ENCODE measurements around the gene CLEC4F. TPM values are rescaled to one million over a fixed set of nuclear protein-coding genes. Genes with fewer than 3 reads are reported as not detected.

Gene CLEC4F
- total and polyA plus RNA-seq, 2 of the 4 experiments (the other 2 are of a cell fraction), result not detected

DNA sequence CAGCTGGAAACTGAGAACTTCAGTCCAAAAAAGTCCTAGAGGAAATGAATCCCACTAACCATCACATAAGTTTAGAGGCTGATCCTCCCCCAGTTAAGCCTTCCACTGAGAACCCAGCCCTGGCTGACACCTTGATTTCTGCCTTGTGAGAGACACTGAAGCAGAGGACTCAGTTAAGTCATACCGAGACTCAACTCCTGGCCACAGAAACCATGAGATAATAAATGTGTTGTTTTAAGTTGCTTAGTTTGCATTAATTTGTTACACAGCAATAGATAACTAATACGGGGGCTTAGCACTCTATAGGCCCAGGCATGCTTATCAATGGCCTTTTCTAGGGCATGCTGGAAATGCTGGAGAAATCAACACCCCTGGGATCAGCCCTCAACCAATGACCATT is 49.0 kb downstream of the CLEC4F start:
- in situ Hi-C loops (cut with MboI; ENCODE audit: low sequenced_read_pairs), result no loop called here
- Histone ChIP-seq H2AK9ac (replicated peaks; ENCODE audit: low read depth, low read length, poor library complexity) (no peak overlapping the region), H2AFZ (replicated peaks; ENCODE audit: low read length, poor library complexity) (no peak overlapping the region), H3K9ac (ENCODE audit: low read depth, low read length) (no peak overlapping the region), H3K27me3 (ENCODE audit: control insufficient read depth, insufficient read depth, low read length) (peaks cover 35% of the 10 kb centered on the region), H3K27ac (ENCODE audit: insufficient read depth, low read length) (no peak overlapping the region), H3K4me2 (ENCODE audit: low read depth, low read length) (no peak overlapping the region), H2AK5ac (ENCODE audit: low read depth, low read length) (no peak overlapping the region), H2BK5ac (ENCODE audit: low read depth, low read length, poor library complexity, severe bottlenecking) (no peak overlapping the region), H3K9me1 (ENCODE audit: insufficient read depth, low read length) (peaks cover 2% of the 10 kb centered on the region; the same call in 1 of the 2 replicates), H4K5ac (ENCODE audit: low read depth, low read length) (no peak overlapping the region), H3K14ac (replicated peaks; ENCODE audit: low read depth, low read length) (no peak overlapping the region), H3K36me3 (ENCODE audit: control insufficient read depth, insufficient read depth, low read length) (no peaks in the 10 kb centered on the region), H3K79me1 (ENCODE audit: low read depth in 1 of 2, low read length in 2 of 2) (no peaks in the 10 kb centered on the region), H4K91ac (ENCODE audit: insufficient read depth, low read depth, low read length) (no peak overlapping the region), H3K4me3 (ENCODE audit: insufficient read depth, low read depth, low read length) (no peak overlapping the region), H2BK120ac (ENCODE audit: low read depth, low read length) (no peak overlapping the region), H3K4ac (ENCODE audit: low read depth, low read length) (no peak overlapping the region), H2BK15ac (ENCODE audit: low read depth, low read length) (no peak overlapping the region), H3K9me3 (ENCODE audit: control insufficient read depth, insufficient read depth, low read length) (no peaks in the 10 kb centered on the region), H2BK20ac (ENCODE audit: low read depth, low read length) (no peak overlapping the region), H3K18ac (ENCODE audit: low read depth, low read length) (no peak overlapping the region), H3K56ac (ENCODE audit: extremely low read depth, insufficient read depth, low read length) (no peak overlapping the region), H4K20me1 (ENCODE audit: insufficient read depth, low read length) (no peaks in the 10 kb centered on the region), H4K8ac (ENCODE audit: low read depth in 2 of 2, low read length in 2 of 2) (no peak overlapping the region), H3K4me1 (ENCODE audit: control insufficient read depth, insufficient read depth, low read length) (no peaks in the 10 kb centered on the region), H3K23ac (ENCODE audit: low read depth, low read length) (no peak overlapping the region)
- ChIA-PET CTCF (no interaction called here), POLR2A (ENCODE audit: unreplicated experiment) (no interaction called here)
- intact Hi-C loops (cut with micrococcal nuclease), result no loop called here
- ATAC-seq (ENCODE audit: low read depth), result no peak
- dilution Hi-C loops (cut with HindIII; ENCODE audit: low sequenced_read_pairs, unreplicated experiment), result no loop called here
- BruUV-seq (replicated peaks), result no TSS peak
- no CpG with 5 or more reads among the region's 2 CpGs for WGBS, 2 experiments (ENCODE audit: extremely low coverage in 2 of 2, insufficient read length in 1 of 2)
- no peak for DNase-seq
- TF ChIP-seq RFX5 (IDR thresholded peaks at IDR 0.05; ENCODE audit: low read depth, low read length) (no peak), MAZ (IDR thresholded peaks at IDR 0.05; ENCODE audit: borderline replicate concordance, low read depth, low read length) (no peak), BHLHE40 (IDR thresholded peaks at IDR 0.05; ENCODE audit: low read depth, low read length) (no peak), NFE2L2 (IDR thresholded peaks at IDR 0.05; ENCODE audit: low read depth, low read length) (no peak), RAD21 (IDR thresholded peaks at IDR 0.05; ENCODE audit: low read length) (no peak), SMC3 (IDR thresholded peaks at IDR 0.05; ENCODE audit: low read depth, low read length) (no peak), MXI1 (IDR thresholded peaks at IDR 0.05; ENCODE audit: borderline replicate concordance, low read depth, low read length) (no peak), CHD1 (IDR thresholded peaks at IDR 0.05; ENCODE audit: low read depth, low read length) (no peak), RCOR1 (IDR thresholded peaks at IDR 0.05; ENCODE audit: insufficient replicate concordance, low read length) (no peak), CEBPB (IDR thresholded peaks at IDR 0.05; ENCODE audit: low read depth, low read length) (no peak), MAFK (IDR thresholded peaks at IDR 0.05; ENCODE audit: low read depth, low read length) (no peak), FOS (IDR thresholded peaks at IDR 0.05; ENCODE audit: low read depth, low read length) (no peak), POLR2A (IDR thresholded peaks at IDR 0.05; ENCODE audit: low read depth, low read length) (no peak)
- TF ChIP-seq, protein P1, sequence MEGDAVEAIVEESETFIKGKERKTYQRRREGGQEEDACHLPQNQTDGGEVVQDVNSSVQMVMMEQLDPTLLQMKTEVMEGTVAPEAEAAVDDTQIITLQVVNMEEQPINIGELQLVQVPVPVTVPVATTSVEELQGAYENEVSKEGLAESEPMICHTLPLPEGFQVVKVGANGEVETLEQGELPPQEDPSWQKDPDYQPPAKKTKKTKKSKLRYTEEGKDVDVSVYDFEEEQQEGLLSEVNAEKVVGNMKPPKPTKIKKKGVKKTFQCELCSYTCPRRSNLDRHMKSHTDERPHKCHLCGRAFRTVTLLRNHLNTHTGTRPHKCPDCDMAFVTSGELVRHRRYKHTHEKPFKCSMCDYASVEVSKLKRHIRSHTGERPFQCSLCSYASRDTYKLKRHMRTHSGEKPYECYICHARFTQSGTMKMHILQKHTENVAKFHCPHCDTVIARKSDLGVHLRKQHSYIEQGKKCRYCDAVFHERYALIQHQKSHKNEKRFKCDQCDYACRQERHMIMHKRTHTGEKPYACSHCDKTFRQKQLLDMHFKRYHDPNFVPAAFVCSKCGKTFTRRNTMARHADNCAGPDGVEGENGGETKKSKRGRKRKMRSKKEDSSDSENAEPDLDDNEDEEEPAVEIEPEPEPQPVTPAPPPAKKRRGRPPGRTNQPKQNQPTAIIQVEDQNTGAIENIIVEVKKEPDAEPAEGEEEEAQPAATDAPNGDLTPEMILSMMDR (conservative IDR thresholded peaks at IDR 0.05; ENCODE audit: low read depth, low read length), result no peak
- TF ChIP-seq, protein P2, sequence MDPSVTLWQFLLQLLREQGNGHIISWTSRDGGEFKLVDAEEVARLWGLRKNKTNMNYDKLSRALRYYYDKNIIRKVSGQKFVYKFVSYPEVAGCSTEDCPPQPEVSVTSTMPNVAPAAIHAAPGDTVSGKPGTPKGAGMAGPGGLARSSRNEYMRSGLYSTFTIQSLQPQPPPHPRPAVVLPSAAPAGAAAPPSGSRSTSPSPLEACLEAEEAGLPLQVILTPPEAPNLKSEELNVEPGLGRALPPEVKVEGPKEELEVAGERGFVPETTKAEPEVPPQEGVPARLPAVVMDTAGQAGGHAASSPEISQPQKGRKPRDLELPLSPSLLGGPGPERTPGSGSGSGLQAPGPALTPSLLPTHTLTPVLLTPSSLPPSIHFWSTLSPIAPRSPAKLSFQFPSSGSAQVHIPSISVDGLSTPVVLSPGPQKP (IDR thresholded peaks at IDR 0.05; ENCODE audit: borderline replicate concordance, low read depth, low read length), result no peak
- TF ChIP-seq, protein P3, sequence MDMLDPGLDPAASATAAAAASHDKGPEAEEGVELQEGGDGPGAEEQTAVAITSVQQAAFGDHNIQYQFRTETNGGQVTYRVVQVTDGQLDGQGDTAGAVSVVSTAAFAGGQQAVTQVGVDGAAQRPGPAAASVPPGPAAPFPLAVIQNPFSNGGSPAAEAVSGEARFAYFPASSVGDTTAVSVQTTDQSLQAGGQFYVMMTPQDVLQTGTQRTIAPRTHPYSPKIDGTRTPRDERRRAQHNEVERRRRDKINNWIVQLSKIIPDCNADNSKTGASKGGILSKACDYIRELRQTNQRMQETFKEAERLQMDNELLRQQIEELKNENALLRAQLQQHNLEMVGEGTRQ (IDR thresholded peaks at IDR 0.05; ENCODE audit: low read depth, low read length), result no peak
